Neural progenitor cell (in vitro differentiated cells): Measurements from ENCODE around the gene TBX21.

Source experiments
- EZH2 ChIP-seq: fragments of 200-600 bp; sonication (generic); IDR thresholded peaks from 2 replicates; pipeline ENCODE4 v1.6.1; 2017; ENCODE audit warnings: antibody characterized with exemption, mild to moderate bottlenecking, moderate library complexity
- EZH2phosphoT487 ChIP-seq: fragments of 200-600 bp; sonication (generic); IDR thresholded peaks from 2 replicates; pipeline ENCODE4 v1.6.1; 2017; ENCODE audit warnings: antibody characterized with exemption

DNA sequence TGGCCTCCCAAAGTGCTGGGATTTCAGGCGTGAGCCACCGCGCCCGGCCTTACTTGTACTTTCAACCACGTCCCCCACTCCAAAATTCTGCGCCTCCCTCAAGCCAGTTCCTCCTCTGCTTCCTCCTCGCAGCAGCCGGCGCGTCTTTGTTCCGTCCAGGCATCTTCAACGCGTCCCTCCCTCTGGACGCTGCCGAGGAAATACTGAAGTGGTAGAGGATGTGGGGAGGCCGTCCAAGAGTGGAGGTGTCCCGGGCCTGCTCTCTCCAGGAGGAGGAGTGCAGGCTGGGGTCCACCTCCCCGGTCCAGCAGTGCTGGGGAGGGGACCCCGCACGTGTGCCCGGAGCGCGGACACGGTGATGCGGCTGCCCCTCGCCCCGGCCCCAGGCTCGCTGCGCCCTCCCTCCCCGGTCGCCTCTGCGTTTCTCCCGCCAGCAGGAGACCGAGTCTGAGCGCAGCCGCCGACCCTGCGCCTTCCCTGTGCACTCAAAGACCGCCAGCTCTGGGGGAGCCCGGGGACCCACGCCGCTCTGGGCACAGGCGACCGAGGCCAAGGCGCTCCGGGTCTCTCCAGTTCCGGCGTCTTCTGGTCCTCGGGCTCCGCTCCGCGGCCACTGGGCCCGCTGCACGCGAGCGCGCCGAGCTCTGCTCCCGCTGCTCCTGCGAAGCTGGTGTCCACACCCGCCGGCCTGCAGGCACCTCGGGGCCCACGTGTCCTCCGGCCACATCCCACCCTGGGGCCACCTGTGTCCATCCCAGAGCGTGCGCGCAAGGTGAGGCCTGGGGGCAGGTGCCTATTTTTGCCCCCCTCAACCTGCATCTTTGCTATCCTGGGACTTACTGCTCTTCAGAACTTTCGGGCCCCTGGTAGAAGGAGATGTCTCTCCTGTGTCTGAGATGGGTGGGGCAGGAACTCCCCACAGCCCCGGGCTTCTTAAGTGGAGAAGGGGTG, 56.9 kb downstream of the TBX21 start:
- TF ChIP-seq EZH2phosphoT487 (peak; percentile 61), EZH2 (peak; percentile 83)
